ENCODE results near the gene XPOT.

DNA sequence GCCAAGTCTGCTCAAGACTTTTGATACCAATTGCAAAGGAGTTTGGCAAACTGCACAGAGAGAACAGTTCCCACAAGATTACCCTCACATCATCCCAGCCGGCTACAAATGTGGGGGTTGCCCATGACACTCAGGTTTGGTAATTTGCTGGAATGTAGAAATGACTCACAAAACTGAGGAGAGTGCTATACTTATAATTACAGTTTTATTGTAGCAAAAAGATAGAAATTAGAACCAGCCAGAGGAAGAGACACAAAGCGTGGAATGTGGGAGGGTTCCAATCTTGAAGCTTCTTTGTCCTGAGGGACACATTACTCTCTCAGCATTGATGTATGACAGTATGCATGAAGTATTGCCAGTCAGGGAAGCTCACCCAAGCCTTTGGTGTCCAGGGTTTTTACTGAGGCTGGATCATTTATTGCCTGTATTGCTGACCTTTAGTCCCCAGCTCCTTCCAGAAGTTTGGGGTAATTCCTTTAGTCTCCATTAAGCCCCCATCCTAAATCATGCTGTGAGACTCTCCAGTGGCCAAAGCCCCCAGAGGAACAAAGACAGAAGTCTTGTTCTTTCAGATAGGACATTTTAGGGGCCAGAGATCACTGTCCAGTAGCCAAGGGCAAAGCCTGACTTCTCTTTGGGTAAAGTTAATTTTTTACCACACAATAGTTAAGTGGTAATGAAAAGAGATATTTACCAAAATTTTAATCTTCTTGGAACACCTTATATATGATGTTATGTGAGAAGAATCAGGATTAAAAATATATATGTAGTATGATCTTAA, 57.6 kb downstream of the XPOT start:
- TF ChIP-seq POLR2AphosphoS5 (IDR thresholded peaks at IDR 0.05; ENCODE audit: low read depth, low read length) (no peak), POLR2A (IDR thresholded peaks at IDR 0.05; ENCODE audit: low read depth, low read length) (no peak)

Data from GM12892 (cell line).